Thoracic aorta (tissue), 2 donors: ENCODE results near the gene TCF15. TPM values are rescaled to one million over a fixed set of nuclear protein-coding genes. Genes with fewer than 3 reads are reported as not detected.

Experiments
- ATAC-seq: fragments of 150-250 bp; one replicate; pipeline ENCODE4 v1.8.0; 2017; ENCODE audit warnings: low read depth; ENCODE audit not compliant: insufficient number of reproducible peaks, low FRiP score
- DNase-seq: peaks from one replicate; pipeline ENCODE4 v3.0.0-alpha.2; 2020; ENCODE audit warnings: low spot score
- H3K27ac ChIP-seq, 2 donors: fragments of 200-600 bp; sonication (generic); 1 replicate in 1 of 2; 2 replicates in 1 of 2; pipeline ENCODE4 v1.5.1; 2016; ENCODE audit warnings: mild to moderate bottlenecking in 2 of 2, moderate library complexity in 2 of 2
- H3K27me3 ChIP-seq: fragments of 200-600 bp; sonication (generic); replicated peaks from 2 replicates; pipeline ENCODE4 v1.6.0; 2016; ENCODE audit warnings: mild to moderate bottlenecking; ENCODE audit not compliant: insufficient read depth
- H3K36me3 ChIP-seq: fragments of 200-600 bp; sonication (generic); one replicate; pipeline ENCODE4 v1.5.1; 2016
- H3K4me1 ChIP-seq, 2 donors: fragments of 200-600 bp; sonication (generic); 1 replicate in 1 of 2; 2 replicates in 1 of 2; pipeline versions ENCODE4 v1.5.1 to v1.6.0; 2016; ENCODE audit warnings: low read depth in 2 of 2, mild to moderate bottlenecking in 1 of 2; ENCODE audit not compliant: control insufficient read depth in 1 of 2
- H3K4me3 ChIP-seq: fragments of 200-600 bp; sonication (generic); 2 replicates; pipeline ENCODE4 v1.5.1; 2016; ENCODE audit warnings: mild to moderate bottlenecking
- H3K9me3 ChIP-seq: fragments of 200-600 bp; sonication (generic); 2 replicates; pipeline ENCODE4 v1.5.1; 2016
- total RNA-seq, 2 donors: library from RNA; depleted of rRNA; stranded (reverse); fragments of >200 nt; gene quantifications; one replicate each; pipeline versions ENCODE4 v1.1.0 to v1.2.3, GENCODE V29; 2016
- TF ChIP-seq, protein P1 (sequence below): fragments of 200-600 bp; sonication (generic); IDR thresholded peaks from one replicate; pipeline ENCODE4 v1.5.1; 2019; ENCODE audit warnings: antibody characterized with exemption

Gene TCF15
- total RNA-seq, 2 donors from 2014 or later = not detected

DNA sequence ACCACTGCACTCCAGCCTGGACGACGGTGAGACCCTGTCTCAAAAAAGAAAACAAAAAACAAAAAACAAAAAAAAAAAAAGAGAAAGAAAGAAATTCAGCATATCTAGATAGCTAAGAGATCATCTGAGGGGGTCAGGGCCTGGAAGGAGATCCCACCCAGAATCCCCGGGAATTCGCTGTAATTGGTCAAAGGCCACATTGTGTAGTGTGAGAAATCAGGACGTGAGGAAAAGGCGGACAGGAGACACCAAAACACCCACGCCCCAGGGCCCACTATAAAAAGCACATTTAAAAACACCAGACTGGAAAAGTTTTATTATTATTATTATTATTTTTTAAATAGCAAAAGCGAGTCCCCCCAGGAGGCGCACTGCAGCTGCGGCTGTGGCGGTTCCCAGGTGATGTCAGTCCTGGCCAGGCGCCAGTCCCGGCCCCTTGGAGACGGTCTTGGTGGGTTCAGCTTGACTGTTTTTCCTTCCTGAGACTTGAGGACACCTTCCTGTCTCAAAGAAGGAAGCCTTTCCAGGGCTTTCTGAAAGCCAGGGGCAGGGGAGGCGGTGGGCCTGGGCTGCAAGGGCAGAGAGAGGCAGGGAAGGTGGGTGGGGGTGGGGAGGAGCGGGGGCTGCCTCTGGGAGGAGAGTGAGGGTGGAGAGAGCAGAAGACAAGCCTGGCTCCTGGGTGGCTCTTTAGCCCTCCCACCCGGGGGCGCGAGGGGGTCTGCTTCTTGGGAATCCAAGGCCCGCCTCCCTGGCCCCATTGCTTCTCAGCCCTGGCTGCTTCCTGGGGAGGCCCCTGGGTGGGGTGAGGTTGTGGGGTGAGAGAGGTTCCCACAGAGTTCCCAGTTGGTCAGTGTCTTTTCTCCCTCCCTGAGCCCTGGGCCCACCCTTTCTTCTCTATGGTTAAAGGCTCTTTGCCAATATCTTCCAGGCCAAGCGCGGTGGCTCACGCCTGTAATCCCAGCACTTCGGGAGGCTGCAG is 14.5 kb downstream of the TCF15 start:
- ATAC-seq (no peak), DNase-seq (no peak)
- no peaks in the 10 kb centered on the region for H3K4me1 ChIP-seq
- H3K27ac ChIP-seq = no peak overlapping the region
- H3K9me3 ChIP-seq = no peaks in the 10 kb centered on the region
- H3K36me3 ChIP-seq = no peaks in the 10 kb centered on the region
- no peak overlapping the region for H3K4me3 ChIP-seq
- no peaks in the 10 kb centered on the region for H3K27me3 ChIP-seq
- TF ChIP-seq, protein P1, sequence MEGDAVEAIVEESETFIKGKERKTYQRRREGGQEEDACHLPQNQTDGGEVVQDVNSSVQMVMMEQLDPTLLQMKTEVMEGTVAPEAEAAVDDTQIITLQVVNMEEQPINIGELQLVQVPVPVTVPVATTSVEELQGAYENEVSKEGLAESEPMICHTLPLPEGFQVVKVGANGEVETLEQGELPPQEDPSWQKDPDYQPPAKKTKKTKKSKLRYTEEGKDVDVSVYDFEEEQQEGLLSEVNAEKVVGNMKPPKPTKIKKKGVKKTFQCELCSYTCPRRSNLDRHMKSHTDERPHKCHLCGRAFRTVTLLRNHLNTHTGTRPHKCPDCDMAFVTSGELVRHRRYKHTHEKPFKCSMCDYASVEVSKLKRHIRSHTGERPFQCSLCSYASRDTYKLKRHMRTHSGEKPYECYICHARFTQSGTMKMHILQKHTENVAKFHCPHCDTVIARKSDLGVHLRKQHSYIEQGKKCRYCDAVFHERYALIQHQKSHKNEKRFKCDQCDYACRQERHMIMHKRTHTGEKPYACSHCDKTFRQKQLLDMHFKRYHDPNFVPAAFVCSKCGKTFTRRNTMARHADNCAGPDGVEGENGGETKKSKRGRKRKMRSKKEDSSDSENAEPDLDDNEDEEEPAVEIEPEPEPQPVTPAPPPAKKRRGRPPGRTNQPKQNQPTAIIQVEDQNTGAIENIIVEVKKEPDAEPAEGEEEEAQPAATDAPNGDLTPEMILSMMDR = no peak

DNA sequence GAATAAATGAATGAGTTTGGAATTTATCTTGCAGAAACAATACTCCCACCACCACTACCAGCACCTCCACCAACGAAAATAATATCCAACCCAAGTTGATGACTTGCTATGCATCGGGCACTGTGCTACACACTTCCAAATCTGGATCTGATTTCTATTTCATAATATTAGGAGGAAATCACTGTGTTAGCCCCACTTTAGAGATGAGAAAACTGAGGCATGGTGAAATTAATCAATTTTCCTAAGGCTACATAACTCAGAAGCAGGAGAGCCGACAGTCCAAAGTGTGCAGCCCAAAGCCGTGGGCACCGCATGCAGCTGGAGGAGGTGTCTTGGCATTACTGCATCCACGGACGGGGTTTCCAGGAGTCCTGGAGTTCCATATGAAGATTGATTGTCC is 17.6 kb downstream of the TCF15 start:
- H3K27me3 ChIP-seq = no peaks in the 10 kb centered on the region
- H3K4me1 ChIP-seq = peaks cover 0 to 5% of the 10 kb centered on the region in 2 donors
- DNase-seq (no peak), ATAC-seq (no peak)
- H3K36me3 ChIP-seq = no peaks in the 10 kb centered on the region
- no peak overlapping the region for H3K27ac ChIP-seq
- H3K4me3 ChIP-seq = no peak overlapping the region
- TF ChIP-seq, protein P1 = no peak
- no peaks in the 10 kb centered on the region for H3K9me3 ChIP-seq

DNA sequence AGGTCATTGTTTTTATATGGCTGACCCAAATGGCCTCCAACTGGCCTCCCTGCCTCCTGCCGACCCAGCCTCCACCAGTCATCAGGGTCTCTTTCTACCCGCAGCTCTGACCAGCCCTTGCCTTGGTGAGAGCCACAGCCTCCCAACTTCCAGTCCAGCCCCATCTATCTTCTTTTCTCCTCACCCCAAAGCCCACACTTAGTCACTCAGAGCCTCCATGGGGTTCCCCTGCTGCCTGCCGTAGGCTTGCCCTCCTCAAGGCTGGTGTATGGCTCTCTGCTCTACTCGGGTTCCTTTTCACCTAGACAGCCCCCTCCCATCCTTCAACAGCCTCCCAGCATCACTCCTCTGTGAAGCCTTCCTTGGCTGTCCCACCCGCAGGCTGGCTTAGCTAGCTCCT is 18.2 kb downstream of the TCF15 start:
- DNase-seq (no peak), ATAC-seq (no peak)
- no peaks in the 10 kb centered on the region for H3K36me3 ChIP-seq

DNA sequence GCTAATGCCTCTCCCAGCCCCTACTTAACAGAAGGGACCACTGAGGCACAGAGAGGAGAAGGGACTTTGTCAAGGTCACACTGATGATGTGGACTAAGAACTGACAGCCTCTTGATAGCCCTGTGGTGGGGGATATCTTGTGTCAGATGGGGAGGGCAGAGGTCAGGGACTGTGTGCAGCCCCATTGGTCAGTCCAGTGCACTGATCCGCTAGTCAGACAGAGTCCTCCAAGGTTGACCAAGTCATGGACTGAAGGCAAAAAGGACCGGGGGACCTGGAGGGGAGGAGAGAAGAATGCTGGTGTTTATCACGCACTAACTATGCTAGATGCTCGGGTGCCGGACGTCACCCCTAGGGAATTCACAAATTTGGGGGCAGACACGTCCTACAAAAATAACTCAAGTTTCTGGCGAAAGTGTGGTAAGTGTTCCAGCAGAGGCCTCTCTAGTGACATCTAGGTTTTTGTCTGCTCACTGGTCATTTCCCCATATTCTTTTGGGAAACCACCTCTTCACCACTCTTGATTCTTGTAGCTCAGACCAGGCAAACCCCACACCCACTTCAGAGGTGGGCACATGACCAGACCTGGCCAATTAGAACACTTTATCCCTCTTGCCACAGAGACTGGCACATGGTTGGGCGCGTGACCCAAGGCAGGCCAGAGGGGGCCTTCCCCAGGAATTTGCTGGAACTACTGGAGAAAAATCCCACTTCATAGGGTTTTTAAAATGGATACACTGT is 21.0 kb downstream of the TCF15 start:
- H3K4me3 ChIP-seq = no peak overlapping the region
- H3K4me1 ChIP-seq = peaks cover 0 to 5% of the 10 kb centered on the region in 2 donors
- DNase-seq = no peak
- no peaks in the 10 kb centered on the region for H3K36me3 ChIP-seq
- no peaks in the 10 kb centered on the region for H3K27me3 ChIP-seq
- no peak for ATAC-seq
- TF ChIP-seq, protein P1 = no peak
- H3K9me3 ChIP-seq = no peaks in the 10 kb centered on the region
- no peak overlapping the region for H3K27ac ChIP-seq

More for the DNA sequence above, 18.2 kb downstream of the TCF15 start:
- H3K4me1 ChIP-seq = peaks cover 0 to 5% of the 10 kb centered on the region in 2 donors
- TF ChIP-seq, protein P1 = no peak
- H3K27ac ChIP-seq = no peak overlapping the region
- H3K27me3 ChIP-seq = no peaks in the 10 kb centered on the region
- H3K4me3 ChIP-seq = no peak overlapping the region
- no peaks in the 10 kb centered on the region for H3K9me3 ChIP-seq

DNA sequence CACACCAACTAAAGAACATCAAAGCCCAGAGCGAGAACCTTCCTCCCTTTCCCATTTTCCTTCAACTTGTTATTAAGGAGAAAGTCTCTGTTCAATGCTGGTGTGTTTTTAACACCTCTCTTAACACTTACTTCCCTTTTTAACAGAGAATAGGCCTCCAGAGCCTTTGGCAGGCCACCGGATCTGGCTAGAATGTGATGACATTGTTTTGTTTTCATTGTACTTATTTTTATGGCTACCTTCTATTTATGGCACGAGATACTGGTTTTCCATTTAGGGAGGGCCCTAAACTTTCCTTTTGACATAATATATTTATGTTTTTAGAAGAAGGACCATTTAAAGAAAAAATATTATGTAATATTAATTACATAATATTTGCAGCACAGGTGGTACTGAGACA is 21.6 kb downstream of the TCF15 start:
- H3K4me1 ChIP-seq = peaks cover 0 to 5% of the 10 kb centered on the region in 2 donors
- DNase-seq (no peak), ATAC-seq (no peak)
- H3K27me3 ChIP-seq = no peaks in the 10 kb centered on the region
- H3K4me3 ChIP-seq = no peak overlapping the region
- H3K9me3 ChIP-seq = no peaks in the 10 kb centered on the region
- no peak overlapping the region for H3K27ac ChIP-seq
- no peaks in the 10 kb centered on the region for H3K36me3 ChIP-seq
- TF ChIP-seq, protein P1 = no peak
